ENCODE data around the gene RPS23. TPM values are rescaled to one million over a fixed set of nuclear protein-coding genes. Genes with fewer than 3 reads are reported as not detected.

Gene RPS23
- total RNA-seq, 2 experiments from 2014 or later = 2,952 to 3,790 TPM

DNA sequence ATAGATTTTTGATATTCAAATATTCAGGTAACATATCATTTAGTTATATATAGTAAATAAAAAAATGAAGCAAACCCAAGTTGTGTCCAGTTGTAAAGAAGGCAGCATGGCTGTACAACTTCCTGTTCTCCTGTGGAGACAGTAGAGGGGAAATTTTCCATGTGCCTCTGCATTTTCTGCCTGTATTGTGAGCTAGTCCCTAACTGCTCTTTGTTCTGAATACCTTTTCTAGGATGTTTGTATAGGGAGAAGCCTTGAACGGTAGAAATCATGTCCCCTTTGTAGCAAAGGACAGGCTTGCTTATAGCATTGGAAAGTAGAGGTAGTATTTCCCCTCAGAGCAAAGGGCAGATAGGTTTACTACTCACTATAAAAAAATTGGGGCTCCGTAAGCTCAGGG, 13.3 kb upstream of the RPS23 start:
- POLR2A ChIA-PET = interaction anchor here (0.6 to 1.6 kb wide), 3 partner anchors 8 to 100 kb away, joined by 3 to 6 read pairs (median 5); partner anchors contain the start of gene RPS23
- H3K4me2 ChIP-seq (ENCODE audit: low read length) = no peak overlapping the region
- BruUV-seq (replicated peaks) = no TSS peak

DNA sequence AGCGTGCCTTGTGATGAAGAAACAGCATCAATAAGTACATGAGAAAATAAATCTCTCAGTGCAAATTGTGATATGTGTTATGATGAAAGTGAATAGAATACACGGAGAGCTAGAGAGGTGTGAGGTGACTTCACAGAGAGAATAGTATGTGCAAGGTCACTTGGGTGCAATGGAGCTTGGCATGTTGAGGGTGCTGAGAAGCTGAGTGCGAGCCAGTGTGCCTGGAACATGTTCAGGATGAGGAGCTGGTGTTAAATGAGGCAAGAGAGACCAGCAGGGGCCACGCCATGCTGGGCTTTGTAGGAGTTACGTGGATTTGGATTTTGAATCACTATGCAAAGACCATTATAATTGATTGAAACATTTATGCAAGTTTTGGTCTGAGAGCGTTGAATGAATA, 12.8 kb upstream of the RPS23 start:
- Histone ChIP-seq H3K4me3 (ENCODE audit: low read depth, low read length, poor library complexity, severe bottlenecking) (no peak overlapping the region), H3K4me1 (ENCODE audit: insufficient read depth, low read length, poor library complexity, severe bottlenecking) (no peaks in the 10 kb centered on the region), H3K4me2 (ENCODE audit: low read length) (no peak overlapping the region), H3K79me2 (ENCODE audit: insufficient read depth, low read depth, low read length) (no peaks in the 10 kb centered on the region), H3K9me3 (ENCODE audit: low read length) (no peaks in the 10 kb centered on the region), H3K9me2 (ENCODE audit: insufficient read depth, low read length) (no peaks in the 10 kb centered on the region), H3K27ac (ENCODE audit: low read depth, low read length, poor library complexity, severe bottlenecking) (no peak overlapping the region), H4K20me1 (ENCODE audit: insufficient read depth, low read length) (no peaks in the 10 kb centered on the region), H2AFZ (ENCODE audit: low read length) (no peak overlapping the region), H3K36me3 (ENCODE audit: insufficient read depth, low read length) (no peaks in the 10 kb centered on the region)
- intact Hi-C loops (cut with micrococcal nuclease; ENCODE audit: unreplicated experiment) = no loop called here
- CTCF ChIA-PET (ENCODE audit: unreplicated experiment) = no interaction called here
- no peak for DNase-seq (ENCODE audit: low spot score)
- TF ChIP-seq EZH2phosphoT487 (IDR thresholded peaks at IDR 0.05; ENCODE audit: borderline replicate concordance, low read depth, low read length) = no peak
- TF ChIP-seq, protein P1, sequence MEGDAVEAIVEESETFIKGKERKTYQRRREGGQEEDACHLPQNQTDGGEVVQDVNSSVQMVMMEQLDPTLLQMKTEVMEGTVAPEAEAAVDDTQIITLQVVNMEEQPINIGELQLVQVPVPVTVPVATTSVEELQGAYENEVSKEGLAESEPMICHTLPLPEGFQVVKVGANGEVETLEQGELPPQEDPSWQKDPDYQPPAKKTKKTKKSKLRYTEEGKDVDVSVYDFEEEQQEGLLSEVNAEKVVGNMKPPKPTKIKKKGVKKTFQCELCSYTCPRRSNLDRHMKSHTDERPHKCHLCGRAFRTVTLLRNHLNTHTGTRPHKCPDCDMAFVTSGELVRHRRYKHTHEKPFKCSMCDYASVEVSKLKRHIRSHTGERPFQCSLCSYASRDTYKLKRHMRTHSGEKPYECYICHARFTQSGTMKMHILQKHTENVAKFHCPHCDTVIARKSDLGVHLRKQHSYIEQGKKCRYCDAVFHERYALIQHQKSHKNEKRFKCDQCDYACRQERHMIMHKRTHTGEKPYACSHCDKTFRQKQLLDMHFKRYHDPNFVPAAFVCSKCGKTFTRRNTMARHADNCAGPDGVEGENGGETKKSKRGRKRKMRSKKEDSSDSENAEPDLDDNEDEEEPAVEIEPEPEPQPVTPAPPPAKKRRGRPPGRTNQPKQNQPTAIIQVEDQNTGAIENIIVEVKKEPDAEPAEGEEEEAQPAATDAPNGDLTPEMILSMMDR (conservative IDR thresholded peaks at IDR 0.05; ENCODE audit: low read length) = no peak
- no TSS peak for BruUV-seq (replicated peaks)
- POLR2A ChIA-PET = interaction anchor here (1.6 kb wide), 1 partner anchor 12 kb away, joined by 6 read pairs; the partner anchor contains the start of gene RPS23

More for the DNA sequence above, 13.3 kb upstream of the RPS23 start:
- Histone ChIP-seq H3K36me3 (ENCODE audit: insufficient read depth, low read length) (no peaks in the 10 kb centered on the region), H3K9me2 (ENCODE audit: insufficient read depth, low read length) (no peaks in the 10 kb centered on the region), H3K4me3 (ENCODE audit: low read depth, low read length, poor library complexity, severe bottlenecking) (no peak overlapping the region), H3K9me3 (ENCODE audit: low read length) (no peaks in the 10 kb centered on the region), H3K79me2 (ENCODE audit: insufficient read depth, low read depth, low read length) (no peaks in the 10 kb centered on the region), H3K27ac (ENCODE audit: low read depth, low read length, poor library complexity, severe bottlenecking) (no peak overlapping the region), H3K4me1 (ENCODE audit: insufficient read depth, low read length, poor library complexity, severe bottlenecking) (no peaks in the 10 kb centered on the region), H2AFZ (ENCODE audit: low read length) (no peak overlapping the region), H4K20me1 (ENCODE audit: insufficient read depth, low read length) (no peaks in the 10 kb centered on the region)
- no peak for TF ChIP-seq EZH2phosphoT487 (IDR thresholded peaks at IDR 0.05; ENCODE audit: borderline replicate concordance, low read depth, low read length)
- no peak for DNase-seq (ENCODE audit: low spot score)
- CTCF ChIA-PET (ENCODE audit: unreplicated experiment) = no interaction called here
- intact Hi-C loops (cut with micrococcal nuclease; ENCODE audit: unreplicated experiment) = no loop called here

DNA sequence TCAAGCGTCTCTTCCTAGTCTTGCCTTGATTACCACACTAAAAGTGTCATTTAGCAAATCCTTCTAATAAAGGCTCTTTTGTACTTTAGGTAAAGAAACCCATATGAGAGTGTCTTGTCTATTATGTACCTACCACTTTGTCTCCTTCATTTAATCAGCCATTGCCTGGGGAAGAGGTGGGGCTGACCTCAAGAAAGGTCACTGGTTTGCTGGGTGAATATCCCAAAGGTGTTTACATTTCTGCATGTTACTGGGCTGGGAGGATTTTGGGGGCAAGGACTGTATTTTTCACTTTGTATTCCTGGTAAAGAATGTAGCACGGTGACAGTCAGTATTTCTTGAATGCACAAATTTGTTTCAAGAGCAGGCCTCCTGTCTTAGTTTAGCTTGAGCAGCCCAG, 11.9 kb upstream of the RPS23 start:
- ChIA-PET CTCF (ENCODE audit: unreplicated experiment) (no interaction called here), POLR2A (interaction anchor here (0.6 to 2.8 kb wide), 2 partner anchors 11 to 1097 kb away, joined by 3 to 9 read pairs; partner anchors contain the start of gene RPS23)
- DNase-seq (ENCODE audit: low spot score) = no peak
- TF ChIP-seq, protein P1 (conservative IDR thresholded peaks at IDR 0.05; ENCODE audit: low read length) = no peak
- TF ChIP-seq EZH2phosphoT487 (IDR thresholded peaks at IDR 0.05; ENCODE audit: borderline replicate concordance, low read depth, low read length) = no peak
- no peak overlapping the region for H3K4me3 ChIP-seq (ENCODE audit: low read depth, low read length, poor library complexity, severe bottlenecking)
- BruUV-seq (replicated peaks) = no TSS peak
- no peak overlapping the region for H2AFZ ChIP-seq (ENCODE audit: low read length)
- no peaks in the 10 kb centered on the region for H3K9me3 ChIP-seq (ENCODE audit: low read length)
- intact Hi-C loops (cut with micrococcal nuclease; ENCODE audit: unreplicated experiment) = no loop called here
- H3K4me1 ChIP-seq (ENCODE audit: insufficient read depth, low read length, poor library complexity, severe bottlenecking) = no peaks in the 10 kb centered on the region
- no peaks in the 10 kb centered on the region for H3K79me2 ChIP-seq (ENCODE audit: insufficient read depth, low read depth, low read length)
- no peaks in the 10 kb centered on the region for H3K36me3 ChIP-seq (ENCODE audit: insufficient read depth, low read length)
- no peaks in the 10 kb centered on the region for H4K20me1 ChIP-seq (ENCODE audit: insufficient read depth, low read length)
- no peak overlapping the region for H3K27ac ChIP-seq (ENCODE audit: low read depth, low read length, poor library complexity, severe bottlenecking)
- no peak overlapping the region for H3K4me2 ChIP-seq (ENCODE audit: low read length)
- no peaks in the 10 kb centered on the region for H3K9me2 ChIP-seq (ENCODE audit: insufficient read depth, low read length)
